Sigmoid colon (tissue), 7 donors: Measurements from ENCODE around the gene LMNTD2. TPM values are rescaled to one million over a fixed set of nuclear protein-coding genes. Genes with fewer than 3 reads are reported as not detected.

Source experiments
- DNase-seq: peaks from one replicate; pipeline ENCODE4 v3.0.0-alpha.2; 2019
- H3K27ac ChIP-seq, 4 donors: fragments of 200-600 bp; sonication (generic); one replicate each; pipeline ENCODE4 v1.5.1; 2016 to 2019; ENCODE audit warnings: mild to moderate bottlenecking in 1 of 4
- H3K27me3 ChIP-seq, 3 donors: fragments of 200-600 bp; sonication (generic); one replicate each; pipeline ENCODE4 v1.5.1; 2019; ENCODE audit warnings: mild to moderate bottlenecking in 1 of 3
- H3K36me3 ChIP-seq, 4 donors: fragments of 200-600 bp; sonication (generic); one replicate each; pipeline ENCODE4 v1.5.1; 2016 to 2019
- H3K4me1 ChIP-seq, 4 donors: fragments of 200-600 bp; sonication (generic); one replicate each; pipeline ENCODE4 v1.5.1; 2017 to 2019
- H3K4me3 ChIP-seq, 4 donors: fragments of 200-600 bp; sonication (generic); one replicate each; pipeline ENCODE4 v1.5.1; 2017 to 2019; ENCODE audit warnings: mild to moderate bottlenecking in 2 of 4, moderate library complexity in 1 of 4
- H3K9me3 ChIP-seq, 4 donors: fragments of 200-600 bp in 3 of 4; sonication (generic) in 3 of 4; one replicate each; pipeline versions ENCODE4 v1.5.1 to v1.6.1; 2013 to 2019
- EP300 ChIP-seq, 4 donors: sonication (generic); formaldehyde crosslinking; IDR thresholded peaks; one replicate each; pipeline ENCODE4 v1.6.1; 2017; ENCODE audit warnings: antibody characterized with exemption in 4 of 4
- POLR2A ChIP-seq, 2 donors: fragments of 450-650 bp; IDR thresholded peaks; one replicate each; pipeline ENCODE4 v1.6.1; 2016; ENCODE audit warnings: antibody characterized with exemption in 2 of 2, mild to moderate bottlenecking in 2 of 2, moderate library complexity in 2 of 2
- POLR2AphosphoS5 ChIP-seq, 4 donors: sonication (generic); formaldehyde crosslinking; IDR thresholded peaks; one replicate each; pipeline ENCODE4 v1.6.1; 2017; ENCODE audit warnings: antibody characterized with exemption in 4 of 4
- WGBS, 2 donors: extraction: QIAGEN DNeasy Blood & Tissue Kit; methylation state at CpG; one replicate each; pipeline ENCODE4 v1.1.7; 2013; 5-methylcytosine and 5-hydroxymethylcytosine counted together
- intact Hi-C: fragments of 100-400 bp; cut with DNase I; formaldehyde crosslinking; loops from one replicate; pipeline ENCODE4 v1.15.1; 2023
- polyA plus RNA-seq, 3 donors: library from polyadenylated mRNA; stranded (reverse); fragments of 200-250 nt; gene quantifications; one replicate each; pipeline ENCODE4 v1.2.3, GENCODE V29; 2013
- total RNA-seq, 4 donors: library from RNA; depleted of rRNA; stranded (reverse); fragments of >200 nt; gene quantifications; one replicate each; pipeline ENCODE4 v1.1.0, GENCODE V29; 2016
- TF ChIP-seq, protein P1 (sequence below), 4 experiments: fragments of 450-650 bp in 3 of 4; fragments of 200-600 bp in 1 of 4; IDR thresholded peaks; one replicate each; pipeline ENCODE4 v1.5.1; 2016 to 2019; ENCODE audit warnings: antibody characterized with exemption in 4 of 4, mild to moderate bottlenecking in 3 of 4, moderate library complexity in 2 of 4
- donor health status: healthy with polysubstance abuse.
- donor health status: Bipolar disorder and iron deficiency.
- donor health status: healthy.

The LMNTD2 gene
- total and polyA plus RNA-seq, 7 donors: 0.66 to 6.3 (median 1.3) TPM; not detected in 1

GRCh38 chr11:508956-509355 is 51.6 kb downstream of the LMNTD2 start:
- intact Hi-C loops: loop anchor here (5.0 to 10.0 kb wide), 2 partner anchors 204 to 302 kb away; partner anchors contain the start of genes BET1L, IFITM2 and RIC8A
- DNase-seq: no peak
- 91 to 92% methylated on average over 5 of the region's 5 CpGs for WGBS, 2 donors

DNA sequence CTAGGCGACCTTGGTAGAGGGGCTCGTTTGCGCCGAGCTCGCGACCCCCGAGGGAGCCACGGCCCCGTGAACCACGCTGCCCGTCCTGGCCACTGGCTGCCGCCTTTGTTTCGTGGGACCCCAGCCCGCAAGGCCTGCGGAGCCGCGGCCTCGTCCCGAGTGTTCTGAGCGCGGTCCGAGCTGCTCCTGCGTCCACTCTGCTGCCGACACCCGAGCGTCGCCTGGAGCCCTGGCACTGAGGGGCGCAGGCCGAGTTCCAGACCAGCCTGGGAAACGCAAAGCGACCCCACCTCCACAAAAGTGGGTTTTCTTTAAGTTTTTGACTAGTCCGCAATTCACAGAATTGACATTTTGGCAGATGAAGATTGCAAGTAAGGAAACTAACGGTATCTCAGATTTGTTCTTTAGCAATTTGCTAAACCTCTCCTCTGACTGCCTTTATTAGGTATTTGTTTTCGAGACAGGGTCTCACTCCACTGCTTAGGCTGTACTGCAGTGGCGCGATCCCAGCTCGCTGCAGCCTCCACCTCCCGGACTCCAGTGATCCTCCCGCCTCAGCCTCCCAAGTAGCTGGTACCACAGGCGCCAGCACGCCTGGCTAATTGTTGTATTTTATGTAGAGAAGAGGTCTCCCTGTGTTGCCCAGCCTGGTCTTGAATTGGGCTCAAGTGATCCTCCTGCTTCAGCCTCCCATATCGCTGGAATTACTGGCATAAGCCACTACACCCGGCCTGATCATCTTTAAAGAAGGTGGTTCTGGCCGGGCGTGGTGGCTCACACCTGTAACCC is 52.6 kb downstream of the LMNTD2 start:
- no peak for TF ChIP-seq POLR2AphosphoS5 (IDR thresholded peaks at IDR 0.05)
- intact Hi-C loops: loop anchor here (2.0 to 10.0 kb wide), 4 partner anchors 59 to 301 kb away; partner anchors contain the start of genes BET1L, IFITM2 and RIC8A
- no peaks in the 10 kb centered on the region for H3K9me3 ChIP-seq
- 48 to 58% methylated on average over 45 of the region's 45 CpGs for WGBS, 2 donors
- peaks cover 0 to 21% (median 0%) of the 10 kb centered on the region in 4 donors for H3K36me3 ChIP-seq
- DNase-seq: no peak
- H3K27me3 ChIP-seq: no peaks in the 10 kb centered on the region
- peaks cover 0 to 44% (median 41%) of the 10 kb centered on the region in 4 donors for H3K4me1 ChIP-seq
- H3K4me3 ChIP-seq: peak overlapping the region; percentile 53 to 92 (median 80)
- peak overlapping the region; percentile 97 to 100 (median 99) for H3K27ac ChIP-seq

More at GRCh38 chr11:508956-509355, 51.6 kb downstream of the LMNTD2 start:
- Histone ChIP-seq H3K36me3 (peaks cover 0 to 24% (median 0%) of the 10 kb centered on the region in 4 donors), H3K4me3 (no peak overlapping the region), H3K27ac (no peak overlapping the region), H3K9me3 (no peaks in the 10 kb centered on the region), H3K27me3 (no peaks in the 10 kb centered on the region), H3K4me1 (peaks cover 0 to 34% (median 31%) of the 10 kb centered on the region in 4 donors)
- TF ChIP-seq, protein P1, sequence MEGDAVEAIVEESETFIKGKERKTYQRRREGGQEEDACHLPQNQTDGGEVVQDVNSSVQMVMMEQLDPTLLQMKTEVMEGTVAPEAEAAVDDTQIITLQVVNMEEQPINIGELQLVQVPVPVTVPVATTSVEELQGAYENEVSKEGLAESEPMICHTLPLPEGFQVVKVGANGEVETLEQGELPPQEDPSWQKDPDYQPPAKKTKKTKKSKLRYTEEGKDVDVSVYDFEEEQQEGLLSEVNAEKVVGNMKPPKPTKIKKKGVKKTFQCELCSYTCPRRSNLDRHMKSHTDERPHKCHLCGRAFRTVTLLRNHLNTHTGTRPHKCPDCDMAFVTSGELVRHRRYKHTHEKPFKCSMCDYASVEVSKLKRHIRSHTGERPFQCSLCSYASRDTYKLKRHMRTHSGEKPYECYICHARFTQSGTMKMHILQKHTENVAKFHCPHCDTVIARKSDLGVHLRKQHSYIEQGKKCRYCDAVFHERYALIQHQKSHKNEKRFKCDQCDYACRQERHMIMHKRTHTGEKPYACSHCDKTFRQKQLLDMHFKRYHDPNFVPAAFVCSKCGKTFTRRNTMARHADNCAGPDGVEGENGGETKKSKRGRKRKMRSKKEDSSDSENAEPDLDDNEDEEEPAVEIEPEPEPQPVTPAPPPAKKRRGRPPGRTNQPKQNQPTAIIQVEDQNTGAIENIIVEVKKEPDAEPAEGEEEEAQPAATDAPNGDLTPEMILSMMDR (IDR thresholded peaks at IDR 0.05): no peak
- no peak for TF ChIP-seq POLR2A (IDR thresholded peaks at IDR 0.05)

- intact Hi-C loops: loop anchor here (2.0 to 10.0 kb wide), 4 partner anchors 58 to 300 kb away; partner anchors contain the start of genes BET1L, IFITM2 and RIC8A
Observed at GRCh38 chr11:506995-507726, 53.4 kb downstream of the LMNTD2 start, which contains the start of gene RNH1. Gene RNH1 (minus strand): TSS chr11:507242. CDS start chr11:502162, 5,080 bp downstream.

DNA sequence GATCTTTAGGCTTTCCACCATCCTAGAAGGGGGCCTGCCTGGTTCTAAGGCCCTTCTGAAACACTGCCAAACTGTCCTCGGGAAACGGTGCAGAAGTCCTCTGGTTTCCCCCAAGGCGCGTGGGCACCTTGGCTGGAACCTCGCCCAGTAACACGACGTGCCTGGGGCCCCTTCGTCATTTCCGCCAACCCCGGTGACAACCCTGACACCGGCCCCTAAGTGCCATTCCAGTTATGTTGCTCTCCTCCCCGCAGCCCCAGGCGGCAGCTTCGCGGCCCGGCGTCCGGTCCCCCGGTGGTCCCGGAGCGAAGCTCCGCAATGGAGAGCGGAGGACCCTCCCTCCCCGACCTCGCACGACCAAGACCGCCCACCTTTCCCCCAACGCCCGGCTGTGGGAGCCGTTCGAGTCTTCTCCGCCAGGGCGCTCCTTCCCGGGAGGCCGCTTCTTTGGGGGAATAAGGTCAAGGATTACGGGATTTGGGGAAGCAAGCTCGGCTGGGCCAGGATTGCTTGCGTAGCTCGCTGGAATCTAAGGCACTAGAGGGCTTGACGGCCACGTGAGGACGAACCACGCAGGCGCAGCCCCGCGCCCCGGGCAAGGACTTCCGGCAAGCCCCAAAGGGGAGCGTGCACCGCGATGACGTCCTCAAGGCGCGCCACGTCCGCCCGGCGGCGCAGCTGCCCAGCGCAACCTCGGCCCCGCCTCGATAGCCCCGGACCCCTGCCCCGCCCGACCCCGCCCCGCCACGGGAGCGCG is 54.1 kb downstream of the LMNTD2 start:
- TF ChIP-seq, protein P1 (IDR thresholded peaks at IDR 0.05): no peak
- TF ChIP-seq EP300 (IDR thresholded peaks at IDR 0.05) (peak in 2 of 4 donors; percentile 77 to 82), POLR2A (IDR thresholded peaks at IDR 0.05) (peak in 1 of 2 donors; percentile 59), POLR2AphosphoS5 (IDR thresholded peaks at IDR 0.05) (peak; percentile 38 to 87 (median 78))
- intact Hi-C loops: loop anchor here (2.0 to 10.0 kb wide), 4 partner anchors 58 to 299 kb away; partner anchors contain the start of genes BET1L, IFITM2 and RIC8A
- Histone ChIP-seq H3K27me3 (no peaks in the 10 kb centered on the region), H3K9me3 (no peaks in the 10 kb centered on the region), H3K27ac (peak overlapping the region; percentile 97 to 100 (median 99)), H3K4me3 (peak overlapping the region; percentile 70 to 94 (median 92)), H3K36me3 (peaks cover 0 to 26% (median 4%) of the 10 kb centered on the region in 4 donors), H3K4me1 (peaks cover 0 to 54% (median 48%) of the 10 kb centered on the region in 4 donors)
- peak; percentile 99 for DNase-seq
- 0% methylated on average over 71 of the region's 71 CpGs for WGBS, 2 donors

More at GRCh38 chr11:506995-507726, 53.4 kb downstream of the LMNTD2 start, which contains the start of gene RNH1:
- Histone ChIP-seq H3K4me1 (peaks cover 0 to 52% (median 48%) of the 10 kb centered on the region in 4 donors), H3K9me3 (no peaks in the 10 kb centered on the region), H3K27ac (peak within 1 kb of the TSS; percentile 97 to 100 (median 99)), H3K27me3 (no peaks in the 10 kb centered on the region), H3K4me3 (peak within 1 kb of the TSS; percentile 70 to 94 (median 92)), H3K36me3 (peaks cover 0 to 21% (median under 1%) of the 10 kb centered on the region in 4 donors)
- peak in 3 of 4 donors; percentile 84 to 91 (median 89) for TF ChIP-seq POLR2AphosphoS5 (IDR thresholded peaks at IDR 0.05)
- TF ChIP-seq, protein P1 (IDR thresholded peaks at IDR 0.05): no peak
- TF ChIP-seq POLR2A (IDR thresholded peaks at IDR 0.05): peak; percentile 51 to 75
- peak; percentile 99 for DNase-seq
- 1% methylated on average over 93 of the region's 93 CpGs for WGBS, 2 donors
